ENCODE measurements around the gene LZTS2. TPM values are rescaled to one million over a fixed set of nuclear protein-coding genes. Genes with fewer than 3 reads are reported as not detected.

The LZTS2 gene
- total RNA-seq, 1 donor from 2014 or later: 72.9 TPM

DNA sequence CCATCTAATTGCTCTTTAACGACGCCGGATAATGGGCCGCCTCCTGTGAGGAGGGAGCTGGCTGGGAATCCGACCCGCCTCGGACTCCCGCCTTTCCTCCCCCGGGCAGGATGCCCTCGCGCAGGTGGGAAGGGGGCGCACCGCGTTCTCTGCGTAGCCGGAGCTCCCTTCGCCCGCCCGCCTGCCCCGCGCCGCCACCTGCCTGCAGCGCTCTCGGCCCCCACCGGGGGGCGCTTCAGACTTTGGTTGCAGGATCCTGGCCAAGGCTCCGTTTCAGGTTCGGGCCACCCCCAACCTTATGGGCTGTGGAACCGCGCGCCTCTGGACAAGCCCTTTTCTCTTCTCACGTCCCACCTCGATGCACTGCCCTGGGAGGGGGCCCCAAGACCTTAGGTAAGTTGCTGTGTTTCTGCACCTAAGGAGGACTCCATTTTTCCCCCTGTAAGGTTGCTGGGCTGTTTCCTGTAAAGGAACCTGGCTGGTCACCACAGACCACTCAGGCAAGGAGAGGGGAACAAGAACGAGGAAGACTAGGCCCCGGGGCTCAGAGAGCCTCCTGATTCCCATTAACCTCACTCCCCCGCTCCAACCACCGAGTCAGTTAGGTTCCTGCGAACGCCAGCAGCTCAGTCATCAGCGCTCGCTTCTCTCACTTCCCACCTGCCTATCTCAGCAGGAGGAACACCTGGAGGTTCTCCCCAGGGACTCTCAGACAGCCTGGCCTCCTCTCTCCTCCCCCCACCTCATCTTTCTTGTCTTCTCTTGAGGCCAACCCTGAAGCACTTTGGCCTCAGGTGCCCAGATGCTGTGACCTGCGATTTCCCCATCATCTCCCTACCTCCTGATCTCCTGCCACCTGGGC is 50.8 kb downstream of the LZTS2 start:
- no peak for DNase-seq (ENCODE audit: low read depth)

DNA sequence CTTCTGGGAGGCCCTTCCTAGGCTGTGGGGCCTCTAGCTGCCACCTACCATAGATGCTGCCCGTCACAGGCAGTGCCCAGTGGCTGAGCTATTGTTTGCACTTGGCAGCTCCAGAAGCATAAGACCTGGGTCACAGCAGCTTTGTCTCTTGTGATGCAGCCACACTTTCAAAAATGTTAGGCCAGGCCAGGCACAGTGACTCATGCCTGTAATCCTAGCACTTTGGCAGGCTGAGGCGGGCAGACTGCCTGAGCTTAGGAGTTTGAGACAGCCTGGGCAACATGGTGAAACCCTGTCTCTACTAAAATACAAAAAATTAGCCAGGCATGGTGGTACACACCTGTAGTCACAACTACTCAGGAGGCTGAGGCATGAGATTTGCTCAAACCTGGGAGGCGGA is 52.7 kb downstream of the LZTS2 start:
- DNase-seq (ENCODE audit: low read depth): peak; percentile 48

DNA sequence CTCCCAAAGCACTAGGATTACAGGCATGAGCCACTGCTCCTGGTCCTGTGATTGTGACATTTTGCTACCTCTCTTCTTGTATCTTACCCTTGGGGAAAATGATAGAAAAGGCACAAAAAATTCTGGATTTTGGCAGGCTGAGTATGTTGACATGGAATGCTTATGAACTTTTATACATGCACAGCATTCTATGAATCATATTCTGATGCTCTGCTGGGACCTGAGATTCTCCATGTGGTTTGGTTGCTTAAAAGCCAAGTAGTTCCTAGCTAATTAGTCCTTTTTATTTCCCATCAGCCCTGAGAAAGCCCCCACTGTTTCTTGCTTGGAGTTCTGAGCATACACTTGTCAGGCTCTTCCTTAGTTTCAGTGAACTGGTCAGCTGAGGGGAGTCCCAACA is 53.9 kb downstream of the LZTS2 start:
- no peak for DNase-seq (ENCODE audit: low read depth)

DNA sequence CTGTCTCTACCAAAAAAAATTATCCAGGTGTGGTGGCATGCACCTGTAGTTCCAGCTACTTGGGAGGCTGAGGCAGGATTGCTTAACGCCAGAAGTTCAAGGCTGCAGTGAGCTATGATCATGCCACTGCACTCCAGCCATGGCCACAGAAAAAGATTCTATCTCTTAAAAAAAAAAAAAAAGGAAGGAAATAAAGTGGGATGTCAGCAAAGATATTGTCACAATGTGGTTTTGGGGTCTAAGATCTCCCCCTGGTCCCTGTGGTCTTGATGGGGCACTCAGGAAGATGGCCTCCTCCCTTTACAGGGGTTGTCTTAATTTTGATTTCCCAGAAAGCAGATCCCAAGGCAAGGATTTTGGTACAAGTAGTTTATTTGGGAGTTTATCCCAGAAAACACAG is 54.7 kb downstream of the LZTS2 start:
- DNase-seq (ENCODE audit: low read depth): no peak

DNA sequence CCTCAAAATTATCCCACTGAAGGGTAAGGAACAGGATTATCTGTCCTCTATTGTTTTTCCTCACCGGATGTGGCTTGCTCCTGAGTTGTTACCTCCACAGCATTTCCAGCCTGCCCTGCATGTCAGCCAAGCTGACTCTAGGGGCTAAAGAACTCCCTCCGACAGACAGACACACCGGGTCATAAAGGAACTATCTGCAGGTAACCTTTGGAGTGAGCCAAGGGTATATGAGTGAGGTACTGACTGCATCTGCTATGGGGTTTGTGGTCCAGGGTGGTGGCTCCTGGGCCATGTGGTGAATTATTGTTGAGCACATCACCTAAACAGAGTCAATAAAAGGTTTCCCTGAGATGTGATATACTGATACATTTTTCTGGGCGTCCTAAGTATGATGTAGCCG is 55.3 kb downstream of the LZTS2 start:
- no peak for DNase-seq (ENCODE audit: low read depth)

DNA sequence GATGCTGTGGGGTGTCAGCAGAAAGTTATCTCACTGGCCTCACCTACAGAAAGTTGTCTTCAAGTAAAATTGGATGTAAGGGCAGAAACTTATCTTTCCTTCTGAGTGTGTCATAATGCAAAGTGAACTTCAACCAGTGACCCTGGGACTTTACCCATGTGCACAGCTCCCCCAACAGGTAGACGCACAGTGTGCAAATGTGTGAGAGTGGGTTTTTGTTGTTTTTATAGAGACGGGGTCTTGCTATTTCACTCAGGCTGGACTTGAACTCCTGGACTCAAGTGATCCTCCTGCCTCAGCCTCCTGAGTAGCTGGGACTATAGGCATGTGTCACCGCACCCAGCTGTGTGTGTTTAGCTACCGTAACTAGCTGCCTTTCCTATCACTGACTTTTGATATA is 55.8 kb downstream of the LZTS2 start:
- no peak for DNase-seq (ENCODE audit: low read depth)

DNA sequence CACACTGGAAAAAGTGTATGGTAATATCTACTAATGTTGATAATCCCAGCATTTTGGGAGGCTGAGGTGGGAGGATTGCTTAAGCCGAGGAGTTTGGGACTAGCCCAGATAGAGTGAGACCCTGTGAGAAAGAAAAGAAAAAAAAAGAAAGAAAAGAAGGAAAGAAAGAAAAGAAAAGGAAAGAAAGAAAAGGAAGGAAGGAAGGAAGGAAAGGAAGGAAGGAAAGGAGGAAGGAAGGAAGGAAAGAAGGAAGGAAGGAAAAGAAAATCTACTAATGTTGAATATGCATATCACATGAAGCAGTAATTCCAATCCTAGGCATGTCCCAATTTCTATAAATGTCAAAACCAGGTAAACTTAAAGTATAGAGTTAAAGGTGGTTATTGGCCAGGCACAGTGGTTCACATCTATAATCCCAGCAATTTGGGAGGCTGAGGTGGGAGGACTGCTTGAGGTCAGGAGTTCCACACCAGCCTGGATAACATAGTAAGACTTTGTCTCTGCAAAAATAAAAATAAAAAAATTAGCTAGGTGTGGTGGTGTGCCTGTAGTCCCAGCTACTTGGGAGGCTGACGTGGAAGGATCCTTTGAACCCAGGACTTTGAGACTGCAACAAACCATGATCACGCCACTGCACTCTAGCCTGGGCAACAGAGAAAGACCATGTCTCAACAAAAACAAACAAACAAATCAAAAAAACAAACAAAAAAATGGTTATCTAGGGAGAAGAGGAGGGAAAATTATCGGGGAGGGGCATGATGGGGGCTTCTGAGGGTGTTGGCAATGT is 57.0 kb downstream of the LZTS2 start:
- DNase-seq (ENCODE audit: low read depth): no peak

Other genes starting within 250 kb of the LZTS2 start
- gene SLF2, start 86.8 kb upstream of the LZTS2 start, total RNA-seq: 17.5 and 25.7 TPM in 2 replicates
- 0.69 and 7.0 TPM in 2 replicates for gene SEMA4G, start 30.3 kb upstream of the LZTS2 start, total RNA-seq
- 43.2 and 54.9 TPM in 2 replicates for gene MRPL43, start 12.3 kb upstream of the LZTS2 start, total RNA-seq
- 8.7 and 16.8 TPM in 2 replicates for gene TWNK, start 12.3 kb upstream of the LZTS2 start, total RNA-seq
- gene PDZD7, start 31.3 kb downstream of the LZTS2 start, total RNA-seq: 1.3 and 4.7 TPM in 2 replicates
- 35.8 and 40.9 TPM in 2 replicates for gene SFXN3, start 31.4 kb downstream of the LZTS2 start, total RNA-seq
- gene KAZALD1, start 62.2 kb downstream of the LZTS2 start, total RNA-seq: 1.0 and 1.1 TPM in 2 replicates
- gene TLX1, start 131.5 kb downstream of the LZTS2 start, total RNA-seq: not detected in 2 replicates
- gene LBX1, start 229.7 kb downstream of the LZTS2 start, total RNA-seq: not detected in 2 replicates

Measured in renal cortical epithelial cell (primary cell).